SK-N-SH treated with all-trans-retinoic acid at 6 μM for 48 hours (cell line): ENCODE results near the gene TMEM185B.

Source experiments
- ATAC-seq: fragments of 200-7000 bp; cut with Tn5 transposase; 3 replicates; pipeline ENCODE4 v1.9.1; 2020; ENCODE audit warnings: mild to moderate bottlenecking, moderate library complexity
- BACH2 ChIP-seq: fragments of 250-450 bp; sonication (Bioruptor Pico); IDR thresholded peaks from 2 replicates; pipeline ENCODE4 v1.9.0; 2021; ENCODE audit warnings: mild to moderate bottlenecking, borderline replicate concordance
- CREB5 ChIP-seq: fragments of 250-450 bp; sonication (Bioruptor Pico); IDR thresholded peaks from 2 replicates; pipeline ENCODE4 v1.5.1; 2020; ENCODE audit warnings: low read depth, mild to moderate bottlenecking, moderate library complexity
- CSDC2 ChIP-seq: fragments of 250-450 bp; sonication (Bioruptor Pico); IDR thresholded peaks from 2 replicates; pipeline ENCODE4 v1.5.0; 2020; ENCODE audit warnings: mild to moderate bottlenecking, moderate library complexity
- CSRNP3 ChIP-seq: fragments of 250-450 bp; sonication (Bioruptor Pico); IDR thresholded peaks from 2 replicates; pipeline ENCODE4 v1.5.1; 2021; ENCODE audit warnings: mild to moderate bottlenecking, moderate library complexity
- ESRRG ChIP-seq: fragments of 250-450 bp; sonication (Bioruptor Pico); IDR thresholded peaks from 2 replicates; pipeline ENCODE4 v1.6.1; 2021; ENCODE audit warnings: mild to moderate bottlenecking
- GLIS3 ChIP-seq: fragments of 250-450 bp; sonication (Bioruptor Pico); IDR thresholded peaks from 2 replicates; pipeline ENCODE4 v1.5.0; 2020; ENCODE audit warnings: mild to moderate bottlenecking, moderate library complexity
- OSR1 ChIP-seq: fragments of 250-450 bp; sonication (Bioruptor Pico); IDR thresholded peaks from 2 replicates; pipeline ENCODE4 v1.8.0; 2022; ENCODE audit warnings: moderate library complexity, mild to moderate bottlenecking, inconsistent platforms
- PATZ1 ChIP-seq: fragments of 250-450 bp; sonication (Bioruptor Pico); IDR thresholded peaks from 2 replicates; pipeline ENCODE4 v1.8.0; 2020; ENCODE audit warnings: mild to moderate bottlenecking, moderate library complexity, borderline replicate concordance
- POU6F1 ChIP-seq: fragments of 250-450 bp; sonication (Bioruptor Pico); IDR thresholded peaks from 2 replicates; pipeline ENCODE4 v1.8.0; 2021; ENCODE audit warnings: low read depth, mild to moderate bottlenecking, moderate library complexity, borderline replicate concordance
- PPARA ChIP-seq: fragments of 250-450 bp; sonication (Bioruptor Pico); IDR thresholded peaks from 2 replicates; pipeline ENCODE4 v1.5.0; 2020; ENCODE audit warnings: mild to moderate bottlenecking, borderline replicate concordance
- RARB ChIP-seq: fragments of 250-450 bp; sonication (Bioruptor Pico); IDR thresholded peaks from 2 replicates; pipeline ENCODE4 v1.8.0; 2021; ENCODE audit warnings: mild to moderate bottlenecking, moderate library complexity
- SNAI2 ChIP-seq: fragments of 250-450 bp; sonication (Bioruptor Pico); IDR thresholded peaks from 2 replicates; pipeline ENCODE4 v1.5.0; 2020; ENCODE audit warnings: mild to moderate bottlenecking, moderate library complexity
- TCF4 ChIP-seq: fragments of 250-450 bp; sonication (Bioruptor Pico); IDR thresholded peaks from 2 replicates; pipeline ENCODE4 v1.8.0; 2021; ENCODE audit warnings: mild to moderate bottlenecking, moderate library complexity, borderline replicate concordance
- TOX ChIP-seq: fragments of 250-450 bp; sonication (Bioruptor Pico); IDR thresholded peaks from 2 replicates; pipeline ENCODE4 v1.8.0; 2021; ENCODE audit warnings: mild to moderate bottlenecking, moderate library complexity, borderline replicate concordance
- TSHZ2 ChIP-seq: fragments of 250-450 bp; sonication (Bioruptor Pico); IDR thresholded peaks from 2 replicates; pipeline ENCODE4 v1.5.0; 2020; ENCODE audit warnings: mild to moderate bottlenecking, moderate library complexity
- ZFP3 ChIP-seq: fragments of 250-450 bp; sonication (Bioruptor Pico); IDR thresholded peaks from 2 replicates; pipeline ENCODE4 v1.5.0; 2020; ENCODE audit warnings: mild to moderate bottlenecking, moderate library complexity
- ZFP30 ChIP-seq: fragments of 450-650 bp; formaldehyde crosslinking; IDR thresholded peaks from 2 replicates; pipeline ENCODE4 v1.5.0; 2022; ENCODE audit warnings: mild to moderate bottlenecking, moderate library complexity
- ZNF565 ChIP-seq: fragments of 450-650 bp; formaldehyde crosslinking; conservative IDR thresholded peaks from 2 replicates; pipeline ENCODE4 v1.5.0; 2020; ENCODE audit warnings: low read depth, mild to moderate bottlenecking, moderate library complexity
- ZNF70 ChIP-seq: fragments of 450-650 bp; formaldehyde crosslinking; IDR thresholded peaks from 2 replicates; pipeline ENCODE4 v1.5.0; 2020; ENCODE audit warnings: mild to moderate bottlenecking, moderate library complexity

The TMEM185B gene

GRCh38 chr2:120204945-120205670, 18.1 kb downstream of the TMEM185B start:
- no peak for ATAC-seq
- no peak for TF ChIP-seq ZNF70 (CRISPR knock-in tag)
- TF ChIP-seq PATZ1 (CRISPR knock-in tag) = no peak
- TF ChIP-seq TOX (CRISPR knock-in tag) = no peak
- TF ChIP-seq BACH2 = no peak

GRCh38 chr2:120204417-120204816, 18.8 kb downstream of the TMEM185B start:
- ATAC-seq = no peak
- TF ChIP-seq TSHZ2 (CRISPR knock-in tag) (no peak), OSR1 (no peak), PPARA (CRISPR knock-in tag) (no peak), ZNF565 (no peak), ZFP3 (CRISPR knock-in tag) (no peak), ESRRG (CRISPR knock-in tag) (no peak)

- peak; percentile 26; the same call in 2 of the 3 replicates for ATAC-seq
- TF ChIP-seq TSHZ2 (CRISPR knock-in tag) = no peak
- no peak for TF ChIP-seq ZNF565
- no peak for TF ChIP-seq GLIS3 (CRISPR knock-in tag)
- TF ChIP-seq CREB5 (CRISPR knock-in tag) = no peak
- TF ChIP-seq CSRNP3 (CRISPR knock-in tag) = no peak
- TF ChIP-seq TOX (CRISPR knock-in tag) = no peak
- no peak for TF ChIP-seq OSR1
- no peak for TF ChIP-seq TCF4 (CRISPR knock-in tag)
- TF ChIP-seq POU6F1 (CRISPR knock-in tag) = no peak
- TF ChIP-seq PATZ1 (CRISPR knock-in tag) = no peak
- no peak for TF ChIP-seq ZFP3 (CRISPR knock-in tag)
- no peak for TF ChIP-seq ZFP30 (CRISPR knock-in tag)
- no peak for TF ChIP-seq RARB (CRISPR knock-in tag)
- no peak for TF ChIP-seq PPARA (CRISPR knock-in tag)
- TF ChIP-seq SNAI2 = no peak
- no peak for TF ChIP-seq ESRRG (CRISPR knock-in tag)
- no peak for TF ChIP-seq CSDC2
- no peak for TF ChIP-seq BACH2
- TF ChIP-seq ZNF70 (CRISPR knock-in tag) = no peak
Observed at GRCh38 chr2:120204022-120204405, 19.2 kb downstream of the TMEM185B start.
